B cell (primary cell): ENCODE results near the gene ABCD3. TPM values are rescaled to one million over a fixed set of nuclear protein-coding genes. Genes with fewer than 3 reads are reported as not detected.

ENCODE experiments used
- ATAC-seq: fragments of 200-7000 bp; cut with Tn5 transposase; one replicate; pipeline ENCODE4 v1.10.0; 2021; ENCODE audit warnings: low read depth, mild to moderate bottlenecking, moderate number of reproducible peaks, moderate library complexity
- CTCF ChIA-PET: fragments of 350-600 bp; sonication (Branson Sonifier 250); formaldehyde crosslinking; loops from one replicate; lab custom pipeline; 2021; ENCODE audit warnings: antibody characterized with exemption, inconsistent platforms; lab: Charles Lee
- POLR2A ChIA-PET: fragments of 350-600 bp; sonication (Branson Sonifier 250); formaldehyde crosslinking; loops from one replicate; lab custom pipeline; 2021; ENCODE audit warnings: antibody characterized with exemption; lab: Charles Lee
- DNase-seq: peaks from one replicate; pipeline ENCODE4 v3.0.0; 2013
- H2AFZ ChIP-seq: 2 replicates; pipeline ENCODE4 v1.6.1; 2012; ENCODE audit warnings: mild to moderate bottlenecking, low read depth, low read length; ENCODE audit not compliant: insufficient read depth, poor library complexity, severe bottlenecking
- H3K27ac ChIP-seq, 2 donors: 1 replicate in 1 of 2; 2 replicates in 1 of 2; pipeline ENCODE4 v1.5.1; 2012 to 2013; ENCODE audit warnings: low read length in 2 of 2, mild to moderate bottlenecking in 2 of 2, moderate library complexity in 1 of 2
- H3K27me3 ChIP-seq, 4 experiments: fragments of 200-600 bp in 1 of 4; sonication (generic) in 1 of 4; replicated peaks in 1 of 4; 1 replicate in 2 of 4; 2 replicates in 2 of 4; pipeline versions ENCODE4 v1.6.1 to v1.7.0; 2013 to 2016; ENCODE audit warnings: low read length in 3 of 4, mild to moderate bottlenecking in 2 of 4, mixed read lengths in 1 of 4, moderate library complexity in 1 of 4; ENCODE audit not compliant: insufficient read depth in 4 of 4, control insufficient read depth in 3 of 4; ENCODE audit errors: control extremely low read depth in 1 of 4
- H3K36me3 ChIP-seq, 2 experiments: replicated peaks in 1 of 2; 1 replicate in 1 of 2; 2 replicates in 1 of 2; pipeline versions ENCODE4 v1.6.1 to v1.7.1; 2013; ENCODE audit warnings: low read length in 1 of 2; ENCODE audit not compliant: insufficient read depth in 2 of 2, control insufficient read depth in 1 of 2; ENCODE audit errors: control extremely low read depth in 1 of 2, extremely low read depth in 1 of 2
- H3K4me1 ChIP-seq, 2 donors: fragments of 200-600 bp in 1 of 2; sonication (generic) in 1 of 2; 1 replicate in 1 of 2; 2 replicates in 1 of 2; pipeline versions ENCODE4 v1.5.1 to v1.6.1; 2013 to 2017; ENCODE audit warnings: low read length in 2 of 2; ENCODE audit not compliant: control insufficient read depth in 2 of 2, insufficient read depth in 2 of 2
- H3K4me2 ChIP-seq: replicated peaks from 2 replicates; pipeline ENCODE3; 2012; ENCODE audit warnings: mild to moderate bottlenecking, low read depth, low read length; ENCODE audit not compliant: poor library complexity, severe bottlenecking
- H3K4me3 ChIP-seq, 5 experiments: fragments of 200-600 bp in 1 of 5; sonication (generic) in 1 of 5; 1 replicate in 3 of 5; 2 replicates in 2 of 5; pipeline versions ENCODE4 v1.5.1 to v1.7.0; 2011 to 2016; ENCODE audit warnings: low read length in 4 of 5, mild to moderate bottlenecking in 4 of 5, low read depth in 2 of 5, control low read depth in 1 of 5, moderate library complexity in 1 of 5; ENCODE audit not compliant: insufficient read depth in 1 of 5; ENCODE audit errors: control extremely low read depth in 1 of 5, extremely low read depth in 1 of 5
- H3K79me2 ChIP-seq: fragments of 200-600 bp; sonication (generic); one replicate; pipeline ENCODE4 v1.6.0; 2016; ENCODE audit warnings: low read length; ENCODE audit not compliant: control insufficient read depth, insufficient read depth
- H3K9ac ChIP-seq: fragments of 200-600 bp; sonication (generic); 2 replicates; pipeline ENCODE4 v1.6.1; 2017; ENCODE audit warnings: mild to moderate bottlenecking, low read length, moderate library complexity
- H3K9me3 ChIP-seq, 3 donors: one replicate each; pipeline versions ENCODE4 v1.6.1 to v1.7.1; 2013; ENCODE audit warnings: low read length in 2 of 3; ENCODE audit not compliant: control insufficient read depth in 2 of 3, insufficient read depth in 1 of 3; ENCODE audit errors: control extremely low read depth in 1 of 3
- H4K20me1 ChIP-seq: 2 replicates; pipeline ENCODE4 v1.6.0; 2012; ENCODE audit warnings: mild to moderate bottlenecking, low read length; ENCODE audit not compliant: insufficient read depth, control insufficient read depth, poor library complexity, severe bottlenecking
- H3K27ac Mint-ChIP-seq: one replicate; pipeline ENCODE4 v1.8.0; 2021; ENCODE audit warnings: mixed read lengths
- H3K27me3 Mint-ChIP-seq: one replicate; pipeline ENCODE4 v1.8.0; 2021; ENCODE audit warnings: mixed read lengths
- H3K4me1 Mint-ChIP-seq: one replicate; pipeline ENCODE4 v1.8.0; 2021; ENCODE audit warnings: mixed read lengths
- H3K4me3 Mint-ChIP-seq: one replicate; pipeline ENCODE4 v1.8.0; 2021; ENCODE audit warnings: mixed read lengths
- H3K9me3 Mint-ChIP-seq: one replicate; pipeline ENCODE4 v1.8.0; 2022; ENCODE audit warnings: mixed read lengths; ENCODE audit not compliant: insufficient read depth
- CTCF ChIP-seq: fragments of 200-600 bp; IDR thresholded peaks from one replicate; pipeline ENCODE4 v1.8.0; 2022; ENCODE audit warnings: antibody characterized with exemption, mild to moderate bottlenecking
- EZH2 ChIP-seq: IDR thresholded peaks from 2 replicates; pipeline ENCODE4 v1.6.1; 2012; ENCODE audit warnings: borderline replicate concordance, low read depth, mild to moderate bottlenecking, moderate library complexity, low read length; ENCODE audit not compliant: insufficient read depth, poor library complexity, severe bottlenecking
- WGBS: methylation state at CpG from one replicate; pipeline ENCODE4 v1.1.5; 2013; ENCODE audit warnings: missing lambda C conversion rate; ENCODE audit not compliant: insufficient coverage; 5-methylcytosine and 5-hydroxymethylcytosine counted together
- intact Hi-C: fragments of 100-400 bp; cut with micrococcal nuclease; formaldehyde crosslinking; loops from one replicate; pipeline ENCODE4 v1.10.0; 2022
- polyA plus RNA-seq: library from polyadenylated mRNA; depleted of rRNA; stranded (reverse); fragments of >200 nt; gene quantifications from 2 replicates; pipeline ENCODE4 v1.2.3, GENCODE V29; 2012
- total RNA-seq, 2 donors: library from RNA; stranded (reverse); fragments of 120-200 nt in 1 of 2; gene quantifications; 1 replicate in 1 of 2; 2 replicates in 1 of 2; pipeline versions ENCODE4 v1.2.3 to v1.2.4, GENCODE V29; 2013 to 2022

The ABCD3 gene
- total and polyA plus RNA-seq, 2 donors (not counting 1 experiment from before 2014, with no cell fraction given): 4.0 to 19.4 TPM

- no peaks in the 10 kb centered on the region for H3K9me3 ChIP-seq
- no peaks in the 10 kb centered on the region for H4K20me1 ChIP-seq
- H3K79me2 ChIP-seq: no peaks in the 10 kb centered on the region
- WGBS: 96% methylated on average over 1 of the region's 1 CpG
- ATAC-seq (no peak), DNase-seq (no peak)
- no peaks in the 10 kb centered on the region for H3K4me1 ChIP-seq
- H3K4me3 ChIP-seq: no peak overlapping the region
- POLR2A ChIA-PET: no interaction called here
- no peak overlapping the region for H3K9ac ChIP-seq
- TF ChIP-seq EZH2 (no peak), CTCF (no peak)
- H3K27ac ChIP-seq: no peak overlapping the region
- Mint-ChIP-seq H3K27me3 (no peaks in the 10 kb centered on the region), H3K27ac (no peak overlapping the region), H3K4me3 (no peak overlapping the region), H3K9me3 (no peaks in the 10 kb centered on the region), H3K4me1 (peaks cover 2% of the 10 kb centered on the region)
- no peak overlapping the region for H3K4me2 ChIP-seq
- H3K27me3 ChIP-seq: no peaks in the 10 kb centered on the region
- no peak overlapping the region for H2AFZ ChIP-seq
- intact Hi-C loops: no loop called here
- CTCF ChIA-PET: interaction anchor here (1.8 kb wide), 1 partner anchor 10 kb away, joined by 5 read pairs; no protein-coding TSS in a partner anchor
- H3K36me3 ChIP-seq: peaks cover 3 to 11% of the 10 kb centered on the region in 2 experiments
These were observed 86.4 kb downstream of the ABCD3 start for GRCh38 chr1:94504601-94505000.

- Histone ChIP-seq H3K27ac (no peak overlapping the region), H3K9me3 (no peaks in the 10 kb centered on the region), H3K4me2 (no peak overlapping the region), H3K79me2 (no peaks in the 10 kb centered on the region), H2AFZ (no peak overlapping the region), H3K9ac (no peak overlapping the region), H3K4me1 (no peaks in the 10 kb centered on the region), H3K27me3 (no peaks in the 10 kb centered on the region), H3K36me3 (no peaks in the 10 kb centered on the region), H4K20me1 (no peaks in the 10 kb centered on the region), H3K4me3 (no peak overlapping the region)
- Mint-ChIP-seq H3K4me3 (no peak overlapping the region), H3K4me1 (no peaks in the 10 kb centered on the region), H3K27me3 (no peaks in the 10 kb centered on the region), H3K9me3 (no peaks in the 10 kb centered on the region), H3K27ac (no peak overlapping the region)
- intact Hi-C loops: loop anchor here (10.0 kb wide), 1 partner anchor 532 kb away; no protein-coding TSS in a partner anchor
- DNase-seq (no peak), ATAC-seq (no peak)
- TF ChIP-seq CTCF (no peak), EZH2 (no peak)
- CTCF ChIA-PET: interaction anchor here (1.8 to 6.6 kb wide), 2 partner anchors 31 to 292 kb away, joined by 8 to 64 read pairs; no protein-coding TSS in a partner anchor
- WGBS: no CpG with 5 or more reads among the region's 2 CpGs
- POLR2A ChIA-PET: no interaction called here
These were observed 94.6 kb downstream of the ABCD3 start for GRCh38 chr1:94512816-94513215.
